ENCODE measurements around the gene MORN1.
"Not testable (repeated sequence)": the region's sequence is repeated elsewhere in the genome, so short reads cannot be mapped to it uniquely, and the experiment has no call there.

The MORN1 gene

GRCh38 chr1:2303016-2303775, 88.2 kb downstream of the MORN1 start:
- DNase-seq: no peak

DNA sequence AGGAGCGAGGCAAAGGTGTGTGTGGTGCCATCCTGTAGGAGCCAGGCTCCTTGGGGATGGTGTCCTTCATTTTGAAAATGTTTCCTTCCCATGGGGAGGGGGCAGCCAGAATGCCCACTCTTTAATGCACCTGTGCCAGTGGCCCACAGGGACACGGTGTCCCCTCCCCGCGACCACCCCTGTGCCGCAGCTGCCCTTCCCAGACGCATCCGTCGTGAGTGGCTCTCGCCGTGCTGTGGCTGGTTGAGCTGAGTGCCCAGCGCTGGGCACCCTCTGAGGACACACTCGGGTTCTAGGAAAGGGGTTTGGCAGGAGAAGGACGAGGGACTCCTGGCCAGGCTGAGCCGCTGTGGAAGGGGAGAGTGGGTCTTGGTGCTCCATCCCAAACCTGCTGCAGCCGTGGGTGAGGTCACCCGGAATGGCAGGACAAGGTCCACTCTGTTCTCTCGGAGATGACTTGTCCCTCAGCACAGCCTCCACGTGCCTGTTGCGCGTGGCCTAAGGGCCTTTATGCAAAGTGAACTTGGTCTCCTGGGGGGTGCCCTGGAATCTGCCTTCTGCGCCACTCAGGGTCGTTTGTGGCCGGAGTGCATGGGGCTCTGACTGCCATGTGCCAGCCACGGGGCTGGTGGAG, 88.9 kb downstream of the MORN1 start:
- no peak for DNase-seq

GRCh38 chr1:2301607-2302291, 89.6 kb downstream of the MORN1 start:
- no peak for DNase-seq

GRCh38 chr1:2300851-2301606, 90.3 kb downstream of the MORN1 start:
- peak; percentile 76 for DNase-seq

GRCh38 chr1:2300004-2300771, 91.2 kb downstream of the MORN1 start:
- no peak for DNase-seq

DNA sequence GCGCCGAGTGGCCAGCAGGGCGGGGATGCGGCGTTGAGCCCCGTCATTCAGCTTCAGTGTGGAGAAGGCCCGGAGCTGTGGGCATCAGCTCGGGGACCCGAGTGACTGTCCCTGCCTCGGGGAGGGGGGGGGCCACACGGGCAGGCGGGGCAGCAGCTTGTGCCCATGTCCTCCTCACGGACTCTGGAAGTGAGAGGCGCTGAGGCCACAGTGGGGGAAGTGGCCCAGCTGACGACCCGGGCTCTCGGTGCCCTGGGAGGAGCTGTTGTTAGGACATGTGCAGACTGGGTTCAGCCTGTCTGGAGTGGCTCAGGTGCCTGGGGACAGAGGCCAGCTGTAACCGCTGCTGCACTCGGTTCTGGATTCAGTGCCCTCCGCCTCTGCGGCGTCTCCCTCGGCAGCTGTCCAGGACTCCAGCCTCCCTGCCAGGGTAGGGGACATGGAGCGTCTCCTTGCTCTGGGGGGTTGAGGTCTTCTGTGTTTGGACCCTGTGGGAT, 92.2 kb downstream of the MORN1 start:
- no peak for DNase-seq

DNA sequence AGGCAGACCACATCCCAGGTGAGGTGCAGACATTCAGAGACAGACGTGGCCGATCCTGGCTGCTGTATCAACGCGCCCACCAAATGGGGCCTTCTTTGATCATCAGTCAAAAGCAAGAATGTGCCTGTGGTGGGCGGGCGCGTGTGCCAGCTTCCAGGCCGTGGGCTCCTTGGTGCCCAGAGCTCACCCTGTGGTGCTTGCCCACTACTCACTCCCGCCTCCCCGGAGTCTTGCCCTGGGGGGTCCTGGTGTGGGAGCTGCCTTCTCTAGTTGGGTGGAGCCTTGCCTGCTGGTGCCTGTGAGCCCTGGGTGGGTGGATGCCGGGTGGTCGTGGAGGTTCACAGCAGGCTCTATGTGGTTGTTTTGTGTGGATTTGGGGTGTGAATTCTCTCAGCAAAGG, 92.7 kb downstream of the MORN1 start:
- no peak for DNase-seq

GRCh38 chr1:2297246-2298011, 93.9 kb downstream of the MORN1 start:
- no peak for DNase-seq

DNA sequence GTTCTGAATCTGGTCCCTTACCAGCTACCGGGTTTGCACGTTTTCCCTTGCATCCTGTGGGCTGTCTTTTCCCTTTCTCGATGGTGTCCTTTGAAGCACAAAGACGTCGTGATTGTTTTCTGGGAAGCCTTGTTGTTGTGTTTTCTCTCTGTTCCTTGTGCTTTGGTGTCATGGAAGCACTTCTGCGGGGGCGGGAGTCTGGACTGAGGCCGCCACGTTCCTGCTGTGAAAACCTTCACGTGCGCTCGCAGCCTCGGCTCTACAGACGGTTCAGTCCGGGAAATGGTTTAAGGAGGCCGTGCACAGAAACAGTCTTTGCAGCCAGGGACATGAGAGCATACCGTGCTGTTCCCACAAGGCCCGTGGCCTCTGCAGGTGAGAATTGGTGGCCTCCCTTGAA, 94.7 kb downstream of the MORN1 start:
- DNase-seq: no peak

GRCh38 chr1:2296211-2296610, 95.1 kb downstream of the MORN1 start:
- DNase-seq: not testable (repeated sequence)

- no peak for DNase-seq
Observed at GRCh38 chr1:2295526-2295925, 95.8 kb downstream of the MORN1 start.

DNA sequence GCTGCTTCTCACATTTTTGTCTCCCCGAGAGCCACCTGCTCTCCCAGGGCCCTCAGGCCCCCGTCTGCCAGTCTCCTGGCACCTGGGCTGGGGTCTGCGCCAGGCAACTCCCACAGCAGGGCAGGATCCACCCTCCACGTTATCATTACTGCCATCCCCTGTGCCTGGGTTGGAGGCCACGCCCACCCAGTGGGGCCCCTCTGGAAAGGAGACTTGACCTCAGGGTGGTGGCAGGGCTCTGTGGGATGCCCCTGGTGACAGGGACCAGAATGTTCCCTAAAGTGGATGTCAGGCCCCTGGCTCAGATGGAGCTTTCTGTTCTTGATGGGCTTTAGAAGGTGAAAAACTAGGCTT, 96.7 kb downstream of the MORN1 start:
- no peak for DNase-seq

DNA sequence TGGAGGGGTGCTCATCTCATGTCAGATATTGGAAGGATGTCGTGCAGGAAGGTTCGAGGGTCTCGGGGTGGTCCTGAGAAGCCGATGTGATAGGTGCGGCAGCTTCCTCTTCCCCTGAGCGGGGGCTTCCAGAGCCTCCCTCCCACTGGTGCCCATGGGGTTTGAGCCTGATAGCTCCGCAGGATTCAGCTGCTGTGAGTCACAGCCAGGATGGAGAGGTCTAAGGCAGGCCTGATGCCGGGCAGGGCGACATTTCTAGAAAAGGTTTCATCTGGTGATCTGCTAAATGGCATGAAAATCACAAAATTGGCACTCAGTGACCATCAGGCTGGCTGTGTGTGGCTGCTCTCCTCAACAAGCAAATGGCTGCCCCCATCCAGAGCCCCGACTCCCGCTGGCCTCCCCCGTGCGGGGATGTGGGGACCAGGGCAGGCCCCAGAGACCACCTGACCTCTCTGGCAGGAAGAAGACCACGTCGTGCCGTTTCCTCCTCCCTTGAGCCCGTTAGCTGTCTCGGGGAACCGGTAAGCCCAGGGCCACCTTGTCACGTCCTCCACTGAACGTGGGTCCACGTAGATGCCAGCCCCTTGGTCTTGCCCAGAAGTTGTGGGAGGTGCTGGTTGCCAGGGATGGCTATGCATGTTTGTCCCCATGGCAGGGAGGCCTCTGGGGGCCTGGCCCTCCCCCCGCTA, 97.2 kb downstream of the MORN1 start:
- no peak for DNase-seq

- no peak for DNase-seq
Observed at GRCh38 chr1:2292725-2293450, 98.5 kb downstream of the MORN1 start.

DNA sequence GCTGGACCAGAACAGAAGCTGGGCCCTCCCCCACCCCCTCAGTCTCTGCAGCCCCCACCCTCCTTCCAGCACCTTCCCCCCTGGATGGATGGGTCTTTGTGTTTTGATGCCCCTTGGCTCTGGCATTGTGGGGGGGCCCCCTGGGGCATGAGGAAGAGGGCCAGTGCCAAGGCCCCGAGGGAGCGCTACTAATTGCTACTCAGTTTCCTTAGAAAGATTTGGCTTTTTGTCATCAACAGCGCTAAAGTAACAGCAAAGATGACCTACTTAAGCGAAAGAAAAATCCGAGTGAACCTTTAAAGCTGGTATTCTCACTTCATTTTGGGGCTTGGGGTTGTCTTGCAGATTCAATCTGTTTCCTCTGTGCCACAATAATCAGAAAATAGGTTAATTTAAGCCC, 99.8 kb downstream of the MORN1 start:
- no peak for DNase-seq

GRCh38 chr1:2290595-2291510, 100.5 kb downstream of the MORN1 start:
- peak; percentile 81 for DNase-seq

DNA sequence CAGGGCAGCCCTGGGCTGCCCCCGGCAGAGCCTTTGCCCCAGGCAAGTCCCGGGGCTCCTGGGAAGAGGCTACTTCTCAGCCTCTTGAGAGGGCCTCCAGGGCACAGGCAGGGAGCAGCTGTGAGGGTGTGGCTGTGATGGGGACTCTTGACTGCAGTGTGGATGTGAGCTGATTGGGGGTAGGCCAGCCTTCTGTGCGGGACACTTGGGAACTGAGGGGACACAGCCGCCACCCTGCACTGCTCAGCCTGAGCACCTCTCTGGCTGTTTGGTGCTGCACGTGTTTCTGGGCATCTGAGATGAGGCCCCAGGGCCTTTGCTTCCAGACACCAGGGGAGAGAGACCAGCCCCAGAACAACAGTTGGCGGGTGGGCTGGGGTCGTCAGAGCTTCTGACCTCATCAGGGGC, 101.2 kb downstream of the MORN1 start:
- no peak for DNase-seq

DNA sequence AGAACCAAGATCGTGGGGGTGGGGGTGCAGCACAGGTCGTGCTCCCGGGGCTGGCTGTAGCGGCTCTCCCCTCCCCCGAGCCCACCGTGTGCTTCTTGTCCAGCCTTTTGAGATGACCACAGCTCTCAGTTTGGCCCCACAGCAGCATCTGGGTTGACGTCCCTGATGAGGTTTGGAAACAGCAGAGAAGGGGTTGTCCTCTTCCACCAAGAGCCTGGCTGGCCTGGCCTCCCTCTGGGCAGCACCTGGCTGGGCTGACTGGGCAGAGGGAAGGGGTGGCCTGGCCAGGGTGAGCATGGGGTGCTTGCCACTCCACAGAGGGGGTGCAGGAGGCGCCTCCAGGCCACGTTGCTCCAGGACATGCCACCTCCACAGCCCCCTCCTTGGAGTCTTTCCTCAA, 101.7 kb downstream of the MORN1 start:
- no peak for DNase-seq

All from right forelimb (tissue), 1 donor.